Measurements from ENCODE around the gene TUBA4B.
A peak's percentile ranks its signal among the peaks of the same experiment; 100 is the strongest.
"Not testable (repeated sequence)": the region's sequence is repeated elsewhere in the genome, so short reads cannot be mapped to it uniquely, and the experiment has no call there.

Gene TUBA4B

GRCh38 chr2:219273937-219274336 lies 20.9 kb downstream of the TUBA4B start:
- no peak for DNase-seq

GRCh38 chr2:219274361-219274921 lies 21.4 kb downstream of the TUBA4B start:
- peak in 1 of 58 donors; percentile 19 for DNase-seq

GRCh38 chr2:219277703-219278654 lies 24.9 kb downstream of the TUBA4B start:
- peak in 56 of 58 donors; percentile 22 to 85 (median 74) for DNase-seq

DNA sequence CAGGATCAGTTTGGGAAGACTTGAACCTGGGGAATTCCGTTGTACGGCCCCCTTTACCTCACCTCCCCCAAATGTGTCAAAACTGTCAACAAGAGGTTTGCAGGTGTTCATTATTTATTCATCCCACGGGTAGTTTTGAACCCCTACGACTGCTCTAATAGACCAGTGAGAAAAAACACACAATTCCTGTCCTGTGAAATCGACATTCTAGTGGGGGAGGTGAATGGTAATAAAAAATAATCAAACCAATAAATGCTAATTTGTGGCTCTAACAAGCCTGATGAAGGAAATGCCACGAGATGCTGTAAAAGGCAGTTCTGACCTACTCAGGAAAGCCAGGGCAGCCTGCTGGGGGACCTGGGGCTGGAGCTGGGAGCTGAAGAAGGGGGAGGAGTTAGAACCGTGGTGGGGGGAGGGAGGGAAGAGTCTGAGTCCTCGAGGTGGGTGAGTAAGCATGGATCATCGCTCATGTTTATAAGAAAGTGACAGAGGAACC lies 25.7 kb downstream of the TUBA4B start:
- DNase-seq: peak in 1 of 58 donors; percentile 39

- DNase-seq: peak; percentile 83 to 99 (median 98)
Measured at GRCh38 chr2:219279151-219279915, 26.3 kb downstream of the TUBA4B start, which contains the start of gene DNAJB2. DNAJB2 (plus strand) TSS chr2:219279366; CDS start chr2:219279834, 468 bp downstream.

DNA sequence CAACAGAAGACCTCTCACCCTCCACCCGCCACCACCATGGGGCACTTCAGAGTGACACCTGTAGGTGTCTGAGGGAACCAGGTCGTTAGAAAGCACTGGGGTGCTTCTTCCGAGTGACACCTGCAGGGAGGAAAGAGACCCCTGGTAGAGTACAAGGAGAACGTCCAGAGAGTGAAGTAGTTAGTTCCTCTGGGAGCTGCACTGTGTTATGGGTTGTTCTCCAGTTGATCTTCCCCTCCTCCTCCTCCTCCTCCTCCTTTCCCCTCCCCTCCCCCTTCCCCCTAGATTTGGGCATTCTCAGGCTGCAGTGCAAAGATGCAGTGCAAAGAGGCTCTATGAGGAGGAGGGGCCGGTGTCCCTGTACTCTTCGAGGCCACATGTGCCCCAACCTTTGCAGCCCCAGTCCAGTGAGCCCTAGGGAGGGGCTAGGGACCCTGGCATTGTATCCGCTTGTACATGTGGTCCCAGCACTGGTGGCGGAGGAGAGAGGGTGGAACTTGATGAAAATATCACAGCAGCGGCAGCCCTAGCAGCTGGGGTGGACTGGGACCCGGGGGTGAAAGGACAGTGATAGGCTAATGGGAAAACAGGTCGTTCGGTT lies 27.0 kb downstream of the TUBA4B start:
- DNase-seq: peak in 3 of 58 donors; percentile 21 to 65 (median 49)

DNA sequence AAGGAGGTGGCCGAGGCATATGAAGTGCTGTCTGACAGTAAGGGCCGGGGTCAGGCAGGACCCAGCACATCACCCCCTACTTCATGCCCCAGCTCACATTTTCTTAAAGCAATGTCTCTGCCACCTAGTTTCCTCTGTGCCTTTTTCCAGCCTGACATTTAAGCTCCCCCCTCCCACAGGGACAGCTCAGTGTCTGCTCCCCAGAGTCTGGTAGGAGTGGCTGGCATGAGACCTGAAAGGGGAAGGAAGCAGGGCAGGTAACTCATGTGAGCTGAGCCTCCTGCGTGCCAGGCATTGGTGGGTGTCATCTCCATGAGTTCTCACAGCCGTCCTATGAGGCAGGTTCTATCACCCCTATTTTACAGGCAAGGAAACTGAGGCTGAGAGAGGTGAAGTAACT lies 27.6 kb downstream of the TUBA4B start:
- DNase-seq: peak in 2 of 58 donors; percentile 36 to 46

DNA sequence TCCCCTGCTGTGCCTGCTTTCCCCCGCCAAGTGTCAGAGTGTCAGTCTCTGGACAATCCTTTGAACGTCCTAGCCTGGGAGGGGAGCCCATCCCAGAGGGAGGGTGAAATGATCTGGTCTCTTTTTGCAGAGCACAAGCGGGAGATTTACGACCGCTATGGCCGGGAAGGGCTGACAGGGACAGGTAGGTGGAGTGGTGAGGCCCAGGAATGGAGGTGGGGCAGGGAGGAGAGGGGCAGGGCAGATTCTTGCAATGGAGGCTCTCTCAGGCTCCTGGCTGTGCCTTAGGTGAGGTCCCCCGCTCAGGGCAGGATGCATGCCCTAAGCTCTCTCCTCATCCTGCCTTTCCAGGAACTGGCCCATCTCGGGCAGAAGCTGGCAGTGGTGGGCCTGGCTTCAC lies 28.5 kb downstream of the TUBA4B start:
- peak in 2 of 58 donors; percentile 15 to 31 for DNase-seq

DNA sequence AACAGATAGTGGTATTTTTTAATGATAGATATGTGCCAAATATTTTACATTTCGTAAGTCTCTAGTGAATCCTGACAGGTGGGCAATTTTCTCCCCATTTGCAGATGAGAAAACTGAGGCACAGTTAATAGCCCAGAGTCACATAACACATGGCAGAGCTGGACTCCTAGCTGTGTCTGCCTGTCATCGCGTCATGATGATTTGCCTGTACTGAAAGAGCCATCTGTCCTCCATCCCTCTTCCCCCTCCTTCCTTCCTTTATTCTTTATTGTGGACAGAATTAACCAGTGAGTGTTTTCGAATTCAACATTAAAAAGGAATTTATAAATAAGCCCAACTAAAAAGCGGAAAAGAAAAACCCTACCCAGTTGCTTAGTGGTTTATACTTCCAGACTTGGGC lies 29.3 kb downstream of the TUBA4B start:
- DNase-seq: peak in 26 of 58 donors; percentile 16 to 80 (median 42)

- peak in 8 of 58 donors; percentile 19 to 60 (median 44) for DNase-seq
Measured at GRCh38 chr2:219282943-219283581, 30.0 kb downstream of the TUBA4B start.

- no peak for DNase-seq
Measured at GRCh38 chr2:219284501-219285372, 31.7 kb downstream of the TUBA4B start.

DNA sequence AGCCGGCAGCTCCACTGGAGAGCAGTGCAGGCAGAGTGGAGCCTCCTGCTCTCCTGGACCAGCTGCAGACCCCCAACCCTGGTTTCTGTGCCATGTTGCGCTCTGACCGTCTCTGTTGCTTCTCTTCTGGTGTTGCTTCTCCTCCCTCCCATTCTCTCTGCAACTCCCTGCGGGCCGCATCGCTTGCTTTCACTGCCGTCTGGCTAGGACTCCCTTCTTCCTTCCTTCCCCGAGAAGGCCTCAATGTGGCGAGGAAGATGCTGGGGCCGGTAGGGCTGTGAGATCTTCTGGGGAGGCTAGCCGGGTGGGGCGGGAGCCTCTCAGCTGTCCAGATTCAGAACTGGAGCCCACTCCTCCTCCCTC lies 32.3 kb downstream of the TUBA4B start:
- DNase-seq: no peak

- peak in 46 of 58 donors; percentile 27 to 83 (median 62) for DNase-seq
Measured at GRCh38 chr2:219285894-219286425, 32.9 kb downstream of the TUBA4B start.

- peak in 24 of 58 donors; percentile 28 to 68 (median 50) for DNase-seq
Measured at GRCh38 chr2:219286436-219287115, 33.5 kb downstream of the TUBA4B start.

- DNase-seq: not testable (repeated sequence)
Measured at GRCh38 chr2:219287116-219287440, 34.0 kb downstream of the TUBA4B start.

DNA sequence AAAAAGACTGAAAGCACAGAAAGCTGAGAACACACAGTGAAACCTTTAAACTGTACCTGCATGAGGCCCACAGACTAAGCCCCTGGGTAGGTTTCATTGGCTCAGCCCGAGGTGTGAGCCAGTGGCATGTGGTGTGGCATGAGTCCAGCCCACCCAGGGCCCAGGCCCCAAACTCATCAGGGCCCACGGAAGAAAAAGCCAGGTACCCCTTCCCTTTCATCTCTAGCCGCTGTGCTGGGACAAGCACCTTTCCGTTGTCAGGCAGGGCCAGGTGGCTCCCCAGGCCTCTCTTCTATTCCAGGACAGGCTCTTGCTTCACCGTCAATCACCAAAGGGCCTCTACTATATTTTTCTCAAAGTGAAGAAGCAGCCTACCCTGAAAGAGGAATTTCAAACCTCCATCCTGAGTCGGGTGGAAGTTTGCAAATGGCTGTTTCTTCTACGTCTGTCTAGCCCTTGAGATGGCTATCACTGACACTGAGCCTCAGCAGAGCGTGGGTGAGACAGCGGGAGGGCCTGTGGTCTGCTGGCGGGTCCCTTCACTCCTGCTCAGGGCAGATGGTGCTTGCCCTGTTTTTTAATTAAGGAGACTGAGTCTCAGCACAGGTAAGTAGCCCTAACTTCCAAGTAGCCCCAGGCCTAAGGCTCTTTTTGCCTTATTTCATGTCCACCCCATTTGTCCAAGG lies 34.7 kb downstream of the TUBA4B start:
- no peak for DNase-seq

DNA sequence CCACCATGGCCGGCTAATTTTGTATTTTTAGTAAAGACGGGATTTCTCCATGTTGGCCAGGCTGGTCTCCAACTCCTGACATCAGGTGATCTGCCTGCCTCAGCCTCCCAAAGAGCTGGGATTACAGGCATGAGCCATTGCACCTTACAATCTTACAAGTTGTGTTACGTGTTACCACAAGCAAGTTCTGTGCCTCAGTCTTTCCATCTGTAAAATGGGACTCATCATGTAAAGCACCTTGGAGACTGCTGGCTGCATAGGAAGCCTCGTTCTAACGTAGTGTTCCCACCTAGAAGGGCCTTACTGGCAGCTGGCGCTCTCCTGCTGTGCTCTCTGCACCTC lies 36.1 kb downstream of the TUBA4B start:
- DNase-seq: no peak

Data from anterior cingulate cortex (tissue), 58 donors.